Inflammatory macrophage treated with lipopolysaccharide for 4 hours (primary cell): ENCODE results near the gene PLEKHA4.
"Not testable (repeated sequence)": the region's sequence is repeated elsewhere in the genome, so short reads cannot be mapped to it uniquely, and the experiment has no call there.

Experiments
- DNase-seq: peaks from one replicate; pipeline ENCODE4 v3.0.0-alpha.2; 2020

PLEKHA4 gene

GRCh38 chr19:48861313-48861712 is 7.1 kb downstream of the PLEKHA4 start:
- no peak for DNase-seq

- peak; percentile 72 for DNase-seq
These were observed 8.5 kb downstream of the PLEKHA4 start for GRCh38 chr19:48859711-48860572.

- DNase-seq = peak; percentile 43
These were observed 9.3 kb downstream of the PLEKHA4 start for GRCh38 chr19:48858984-48859710.

DNA sequence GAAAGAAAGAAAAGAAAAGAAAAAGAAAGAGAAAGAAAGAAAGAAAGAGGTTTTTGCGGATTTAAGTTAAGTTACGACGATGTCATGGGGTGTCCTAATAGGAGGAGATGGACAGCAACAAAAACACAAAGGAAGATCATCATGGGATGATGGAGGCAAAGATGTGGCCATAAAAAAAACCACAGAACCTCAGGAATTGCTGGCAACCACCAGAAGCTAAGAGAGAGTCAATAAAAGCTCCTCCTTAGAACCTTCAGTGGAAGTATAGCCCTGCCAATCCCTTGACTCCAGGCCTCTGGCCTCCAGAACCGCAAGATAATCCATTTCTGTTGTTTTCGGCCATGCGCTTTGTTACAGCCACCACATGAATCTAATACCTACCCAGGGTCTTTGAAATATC is 11.5 kb downstream of the PLEKHA4 start:
- DNase-seq = no peak

- DNase-seq = no peak
These were observed 14.3 kb downstream of the PLEKHA4 start for GRCh38 chr19:48854103-48854502.

- DNase-seq = no peak
These were observed 14.9 kb downstream of the PLEKHA4 start for GRCh38 chr19:48853483-48853882.

DNA sequence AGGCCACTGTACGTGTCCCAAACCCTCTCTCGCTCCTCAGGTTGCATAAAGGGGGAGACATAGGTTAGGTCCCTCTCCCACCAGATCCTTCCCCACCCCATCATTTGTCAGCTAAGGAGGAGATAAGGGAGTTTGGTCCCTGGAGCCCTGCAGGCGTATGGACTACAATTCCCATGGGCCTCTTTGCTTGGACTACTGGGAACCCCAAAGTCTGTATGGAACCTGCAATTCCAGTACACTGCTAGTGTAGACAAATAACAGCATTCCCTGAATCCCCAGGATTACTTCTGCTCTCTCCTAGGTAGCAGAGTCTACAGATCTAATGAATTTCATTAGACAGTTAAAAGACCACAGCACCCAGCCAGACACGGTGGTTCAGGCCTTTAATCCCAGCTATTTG is 16.1 kb downstream of the PLEKHA4 start:
- no peak for DNase-seq

GRCh38 chr19:48846659-48847058 is 21.8 kb downstream of the PLEKHA4 start:
- DNase-seq = not testable (repeated sequence)

- no peak for DNase-seq
These were observed 23.0 kb downstream of the PLEKHA4 start for GRCh38 chr19:48845384-48845783.

DNA sequence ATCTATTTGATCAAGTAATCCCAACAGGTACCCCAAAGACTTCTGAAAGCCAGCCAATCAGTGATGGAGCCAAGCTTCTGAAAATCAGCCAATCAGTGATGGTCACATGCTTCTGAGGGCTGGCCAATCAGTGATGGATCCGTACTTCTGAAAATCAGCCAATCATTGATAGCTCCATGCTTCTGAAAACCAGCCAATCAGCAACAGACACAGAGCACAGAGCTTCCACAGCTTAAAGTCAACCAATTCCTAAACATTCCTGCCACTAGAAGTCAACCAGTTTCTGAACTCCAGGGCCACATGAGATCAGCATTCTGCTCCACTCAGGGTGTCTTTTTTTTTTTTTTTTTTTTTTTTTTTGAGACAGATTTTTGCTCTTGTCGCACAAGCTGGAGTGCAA is 23.9 kb downstream of the PLEKHA4 start:
- no peak for DNase-seq

- DNase-seq = peak; percentile 49
These were observed 25.6 kb downstream of the PLEKHA4 start for GRCh38 chr19:48842789-48843162.

GRCh38 chr19:48841571-48841970 is 26.8 kb downstream of the PLEKHA4 start:
- no peak for DNase-seq

DNA sequence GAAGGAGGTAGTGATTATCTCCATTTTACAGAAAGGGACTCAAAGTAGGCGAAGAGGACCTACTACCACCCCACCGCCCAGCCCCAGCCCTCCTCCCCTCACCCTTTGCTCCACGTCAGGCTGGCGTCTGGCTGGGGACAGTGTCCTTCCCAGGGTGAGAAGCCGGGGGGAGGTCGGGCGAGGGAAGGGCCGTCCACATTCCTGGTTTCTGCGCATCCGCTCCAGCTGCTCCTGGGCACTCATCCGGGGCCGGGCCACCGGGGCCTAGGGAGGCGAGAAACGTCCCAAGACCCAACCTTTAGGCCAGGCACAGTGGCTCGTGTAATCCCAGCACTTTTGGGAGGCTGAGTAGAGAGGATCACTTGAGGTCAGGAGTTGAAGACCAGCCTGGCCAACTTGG is 27.4 kb downstream of the PLEKHA4 start:
- no peak for DNase-seq

GRCh38 chr19:48837687-48838086 is 30.7 kb downstream of the PLEKHA4 start:
- no peak for DNase-seq

GRCh38 chr19:48837051-48837524 is 31.3 kb downstream of the PLEKHA4 start:
- peak; percentile 77 for DNase-seq

DNA sequence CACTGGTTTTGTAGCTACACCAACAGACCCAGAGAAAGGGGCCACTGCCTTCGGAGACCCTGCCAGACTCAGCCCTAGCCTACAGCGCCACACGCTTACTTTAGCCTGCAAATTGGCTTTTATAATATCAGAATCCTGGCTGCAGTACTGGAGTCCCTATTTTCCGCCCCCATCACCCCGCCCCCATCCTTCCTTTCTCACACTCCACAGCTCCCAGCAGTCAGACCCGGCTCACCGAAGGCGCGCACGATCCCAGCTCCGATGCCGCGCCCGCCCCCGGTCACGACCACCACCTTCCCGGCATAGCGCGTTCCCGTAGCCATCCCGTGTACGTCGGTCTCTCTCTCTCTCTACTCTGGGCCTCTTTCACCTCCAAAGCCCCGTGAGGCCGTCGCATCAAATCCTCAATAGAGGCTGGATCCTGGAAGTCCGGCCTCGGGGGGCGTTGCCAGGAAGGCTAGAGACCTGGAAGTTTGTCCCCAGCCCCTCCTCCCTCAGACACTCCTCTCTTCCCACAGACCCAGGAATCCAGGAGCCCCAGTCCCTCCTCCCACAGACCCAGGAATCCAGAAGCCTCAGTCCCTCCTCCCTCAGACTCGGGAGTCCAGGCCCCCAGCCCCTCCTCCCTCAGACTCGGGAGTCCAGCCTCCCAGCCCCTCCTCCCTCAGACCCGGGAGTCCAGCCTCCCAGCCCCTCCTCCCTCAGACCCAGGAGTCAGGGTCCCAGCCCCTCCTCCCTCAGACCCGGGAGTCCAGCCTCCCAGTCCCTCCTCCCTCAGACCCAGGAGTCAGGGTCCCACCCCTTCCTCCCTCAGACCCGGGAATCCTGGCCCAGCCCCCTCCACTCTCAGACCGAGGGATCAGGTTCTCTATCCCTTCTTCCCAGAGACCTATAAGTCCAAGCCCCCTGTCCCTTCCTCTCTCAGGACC is 32.1 kb downstream of the PLEKHA4 start, which contains the start of gene HSD17B14:
HSD17B14 (minus strand) TSS at position 403 of the 929 bp plus-strand sequence; CDS start at position 323, 80 bp downstream.
- no peak for DNase-seq

- peak; percentile 90 for DNase-seq
These were observed 32.7 kb downstream of the PLEKHA4 start for GRCh38 chr19:48835734-48836088.

DNA sequence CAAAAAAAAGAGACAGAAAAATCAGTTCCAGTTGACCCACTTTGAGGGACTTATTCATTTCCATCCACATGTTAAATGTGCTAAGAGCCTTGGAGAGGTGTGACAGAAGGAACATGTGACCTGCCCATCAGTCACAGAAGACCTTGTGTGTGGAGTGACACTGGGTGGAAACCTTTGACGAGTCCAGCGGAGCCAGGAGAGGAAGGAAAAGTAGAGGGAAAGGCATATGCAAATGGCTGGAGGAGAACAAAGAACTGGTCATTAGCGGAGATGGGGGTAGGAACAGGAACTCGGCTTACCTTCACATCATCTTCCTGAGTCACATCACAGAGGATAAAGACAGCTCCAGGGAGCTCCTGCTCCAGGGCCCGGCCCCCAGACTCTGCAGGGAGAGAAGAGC is 34.4 kb downstream of the PLEKHA4 start:
- DNase-seq = peak; percentile 39

GRCh38 chr19:48833049-48833448 is 35.4 kb downstream of the PLEKHA4 start:
- DNase-seq = no peak

DNA sequence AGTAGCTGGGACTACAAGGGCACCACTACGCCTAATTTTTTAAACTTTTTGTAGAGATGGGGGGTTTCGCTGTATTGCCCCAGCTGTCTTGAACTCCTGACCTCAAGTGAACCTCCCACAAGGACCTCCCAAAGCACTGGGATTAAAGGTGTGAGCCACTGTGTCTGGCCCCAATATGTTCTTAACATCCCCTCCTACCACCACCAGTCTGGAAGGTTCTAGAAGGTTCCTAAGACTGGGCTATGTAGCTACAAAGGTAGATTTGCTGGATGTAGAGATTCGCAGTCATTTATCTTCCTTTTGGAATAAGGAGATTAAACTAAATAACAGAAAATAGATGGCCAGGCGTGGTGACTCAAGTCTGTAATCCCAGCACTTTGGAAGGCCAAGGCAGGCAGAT is 37.5 kb downstream of the PLEKHA4 start:
- DNase-seq = no peak

DNA sequence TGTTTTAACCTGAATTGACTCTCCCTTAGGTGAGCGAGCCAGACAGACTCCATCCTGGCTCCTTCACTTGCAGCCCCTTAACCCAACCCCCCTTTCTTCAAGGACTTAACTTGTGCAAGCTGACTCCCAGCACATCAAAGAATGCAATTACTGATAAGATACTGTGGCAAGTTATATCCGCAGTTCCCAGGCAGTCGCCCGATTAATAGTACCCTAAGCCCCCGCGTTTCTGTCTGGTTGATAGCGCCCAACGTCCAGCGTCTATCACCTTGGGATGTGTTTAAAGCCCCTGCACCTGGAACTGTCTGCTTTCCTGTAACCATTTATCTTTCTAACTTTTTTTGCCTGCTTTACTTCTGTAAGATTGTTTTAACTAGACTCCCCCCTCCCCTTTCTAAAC is 38.3 kb downstream of the PLEKHA4 start:
- DNase-seq = no peak

GRCh38 chr19:48826606-48827020 is 41.8 kb downstream of the PLEKHA4 start:
- DNase-seq = no peak

DNA sequence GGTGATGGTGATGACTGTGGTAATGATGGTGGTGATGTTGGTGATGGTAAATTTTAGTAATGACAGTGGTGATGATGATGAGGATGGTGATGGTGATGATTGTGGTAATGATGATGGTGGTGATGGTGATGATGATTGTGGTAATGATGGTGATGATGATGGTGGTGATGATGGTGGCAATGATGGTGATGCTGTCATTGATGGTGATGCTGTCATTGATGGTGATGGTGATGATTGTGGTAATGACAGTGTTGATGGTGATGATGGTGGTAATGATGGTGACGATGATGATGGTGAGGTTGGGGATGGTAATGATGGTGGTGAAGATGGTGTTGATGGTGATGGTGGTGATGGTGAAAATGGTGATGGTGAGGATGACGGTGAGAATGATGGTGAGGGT is 45.9 kb downstream of the PLEKHA4 start:
- DNase-seq = no peak
